PC-9 (cell line): ENCODE results near the gene PPM1E.

Experiments
- EZH2 ChIP-seq: fragments of 200-600 bp; sonication (generic); IDR thresholded peaks from 2 replicates; pipeline ENCODE4 v1.8.0; 2017; ENCODE audit warnings: antibody characterized with exemption, low read depth
- TF ChIP-seq, protein P1 (sequence below): fragments of 200-600 bp; sonication (generic); conservative IDR thresholded peaks from 2 replicates; pipeline ENCODE4 v1.6.1; 2017; ENCODE audit warnings: mixed run types, antibody characterized with exemption, mild to moderate bottlenecking, moderate library complexity

- TF ChIP-seq, protein P1, sequence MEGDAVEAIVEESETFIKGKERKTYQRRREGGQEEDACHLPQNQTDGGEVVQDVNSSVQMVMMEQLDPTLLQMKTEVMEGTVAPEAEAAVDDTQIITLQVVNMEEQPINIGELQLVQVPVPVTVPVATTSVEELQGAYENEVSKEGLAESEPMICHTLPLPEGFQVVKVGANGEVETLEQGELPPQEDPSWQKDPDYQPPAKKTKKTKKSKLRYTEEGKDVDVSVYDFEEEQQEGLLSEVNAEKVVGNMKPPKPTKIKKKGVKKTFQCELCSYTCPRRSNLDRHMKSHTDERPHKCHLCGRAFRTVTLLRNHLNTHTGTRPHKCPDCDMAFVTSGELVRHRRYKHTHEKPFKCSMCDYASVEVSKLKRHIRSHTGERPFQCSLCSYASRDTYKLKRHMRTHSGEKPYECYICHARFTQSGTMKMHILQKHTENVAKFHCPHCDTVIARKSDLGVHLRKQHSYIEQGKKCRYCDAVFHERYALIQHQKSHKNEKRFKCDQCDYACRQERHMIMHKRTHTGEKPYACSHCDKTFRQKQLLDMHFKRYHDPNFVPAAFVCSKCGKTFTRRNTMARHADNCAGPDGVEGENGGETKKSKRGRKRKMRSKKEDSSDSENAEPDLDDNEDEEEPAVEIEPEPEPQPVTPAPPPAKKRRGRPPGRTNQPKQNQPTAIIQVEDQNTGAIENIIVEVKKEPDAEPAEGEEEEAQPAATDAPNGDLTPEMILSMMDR, result no peak
- no peak for TF ChIP-seq EZH2
Measured at GRCh38 chr17:58759522-58759921, 3.9 kb downstream of the PPM1E start.
